HG02763 (cell line): ENCODE measurements around the gene ZDHHC11B.
A peak's percentile ranks its signal among the peaks of the same experiment; 100 is the strongest.
"Not testable (repeated sequence)": the region's sequence is repeated elsewhere in the genome, so short reads cannot be mapped to it uniquely, and the experiment has no call there.

Experiments
- ATAC-seq: cut with Tn5 transposase; IDR thresholded peaks from one replicate; pipeline ENCODE4 v1.9.1; 2021; ENCODE audit warnings: mild to moderate bottlenecking, moderate library complexity; ENCODE audit not compliant: unreplicated experiment

Gene ZDHHC11B

GRCh38 chr5:787224-787856 lies 2.8 kb upstream of the ZDHHC11B start:
- not testable (repeated sequence) for ATAC-seq

GRCh38 chr5:785181-785705 lies 714 bp upstream of the ZDHHC11B start:
- peak; percentile 1 for ATAC-seq

GRCh38 chr5:783881-784427 lies 575 bp downstream of the ZDHHC11B start:
- ATAC-seq = not testable (repeated sequence)

GRCh38 chr5:783049-783802 lies 1.3 kb downstream of the ZDHHC11B start:
- ATAC-seq = not testable (repeated sequence)

GRCh38 chr5:782356-782755 lies 2.2 kb downstream of the ZDHHC11B start:
- ATAC-seq = not testable (repeated sequence)

GRCh38 chr5:780571-780970 lies 4.0 kb downstream of the ZDHHC11B start:
- ATAC-seq = not testable (repeated sequence)

GRCh38 chr5:778967-779366 lies 5.6 kb downstream of the ZDHHC11B start:
- not testable (repeated sequence) for ATAC-seq

GRCh38 chr5:778421-778820 lies 6.1 kb downstream of the ZDHHC11B start:
- ATAC-seq = not testable (repeated sequence)

- ATAC-seq = no peak
Measured at GRCh38 chr5:777756-778161, 6.8 kb downstream of the ZDHHC11B start.

GRCh38 chr5:776862-777711 lies 7.4 kb downstream of the ZDHHC11B start:
- no peak for ATAC-seq

GRCh38 chr5:775961-776861 lies 8.3 kb downstream of the ZDHHC11B start:
- no peak for ATAC-seq

- not testable (repeated sequence) for ATAC-seq
Measured at GRCh38 chr5:775595-775960, 9.0 kb downstream of the ZDHHC11B start.

- ATAC-seq = not testable (repeated sequence)
Measured at GRCh38 chr5:774854-775505, 9.5 kb downstream of the ZDHHC11B start.

- not testable (repeated sequence) for ATAC-seq
Measured at GRCh38 chr5:774304-774703, 10.2 kb downstream of the ZDHHC11B start.

- ATAC-seq = no peak
Measured at GRCh38 chr5:773517-774264, 10.8 kb downstream of the ZDHHC11B start.

GRCh38 chr5:772931-773330 lies 11.6 kb downstream of the ZDHHC11B start:
- not testable (repeated sequence) for ATAC-seq

GRCh38 chr5:772547-772890 lies 12.0 kb downstream of the ZDHHC11B start:
- ATAC-seq = not testable (repeated sequence)

GRCh38 chr5:771841-772546 lies 12.5 kb downstream of the ZDHHC11B start:
- ATAC-seq = not testable (repeated sequence)
